SK-N-SH treated with all-trans-retinoic acid at 6 μM for 48 hours (cell line): ENCODE results near the gene TMTC2.

Experiments used
- ISL1 ChIP-seq: fragments of 250-450 bp; sonication (Bioruptor Pico); IDR thresholded peaks from 2 replicates; pipeline ENCODE4 v2.1.2; 2022; ENCODE audit warnings: mild to moderate bottlenecking, moderate library complexity
- PPARA ChIP-seq: fragments of 250-450 bp; sonication (Bioruptor Pico); IDR thresholded peaks from 2 replicates; pipeline ENCODE4 v1.5.0; 2020; ENCODE audit warnings: mild to moderate bottlenecking, borderline replicate concordance
- RARB ChIP-seq: fragments of 250-450 bp; sonication (Bioruptor Pico); IDR thresholded peaks from 2 replicates; pipeline ENCODE4 v1.8.0; 2021; ENCODE audit warnings: mild to moderate bottlenecking, moderate library complexity
- ZNF70 ChIP-seq: fragments of 450-650 bp; formaldehyde crosslinking; IDR thresholded peaks from 2 replicates; pipeline ENCODE4 v1.5.0; 2020; ENCODE audit warnings: mild to moderate bottlenecking, moderate library complexity
- TF ChIP-seq, protein P1 (sequence below): fragments of 250-450 bp; sonication (Bioruptor Pico); IDR thresholded peaks from 2 replicates; pipeline ENCODE4 v1.8.0; 2020; ENCODE audit warnings: mild to moderate bottlenecking, moderate library complexity, borderline replicate concordance

DNA sequence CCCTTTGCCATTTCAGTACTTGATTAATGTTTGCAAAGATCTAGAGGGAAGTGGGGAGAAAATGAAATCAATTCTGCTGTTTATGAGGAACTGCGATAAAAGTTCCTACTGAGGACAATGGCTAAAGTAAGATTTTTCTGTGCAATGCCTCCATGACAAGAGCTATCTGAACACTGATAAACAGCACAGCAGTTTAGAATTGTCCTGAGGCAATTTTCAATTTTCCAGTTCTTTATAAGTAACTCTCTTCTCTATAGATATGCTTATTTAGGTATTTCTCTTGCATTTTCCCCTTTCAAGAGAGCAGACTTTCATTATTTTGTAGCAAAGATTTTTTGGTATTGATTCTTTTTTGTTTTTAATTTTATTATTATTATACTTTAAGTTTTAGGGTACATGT lies 34.6 kb upstream of the TMTC2 start:
- TF ChIP-seq, protein P1, sequence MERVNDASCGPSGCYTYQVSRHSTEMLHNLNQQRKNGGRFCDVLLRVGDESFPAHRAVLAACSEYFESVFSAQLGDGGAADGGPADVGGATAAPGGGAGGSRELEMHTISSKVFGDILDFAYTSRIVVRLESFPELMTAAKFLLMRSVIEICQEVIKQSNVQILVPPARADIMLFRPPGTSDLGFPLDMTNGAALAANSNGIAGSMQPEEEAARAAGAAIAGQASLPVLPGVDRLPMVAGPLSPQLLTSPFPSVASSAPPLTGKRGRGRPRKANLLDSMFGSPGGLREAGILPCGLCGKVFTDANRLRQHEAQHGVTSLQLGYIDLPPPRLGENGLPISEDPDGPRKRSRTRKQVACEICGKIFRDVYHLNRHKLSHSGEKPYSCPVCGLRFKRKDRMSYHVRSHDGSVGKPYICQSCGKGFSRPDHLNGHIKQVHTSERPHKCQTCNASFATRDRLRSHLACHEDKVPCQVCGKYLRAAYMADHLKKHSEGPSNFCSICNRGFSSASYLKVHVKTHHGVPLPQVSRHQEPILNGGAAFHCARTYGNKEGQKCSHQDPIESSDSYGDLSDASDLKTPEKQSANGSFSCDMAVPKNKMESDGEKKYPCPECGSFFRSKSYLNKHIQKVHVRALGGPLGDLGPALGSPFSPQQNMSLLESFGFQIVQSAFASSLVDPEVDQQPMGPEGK (CRISPR knock-in tag) = no peak
- TF ChIP-seq ISL1 (CRISPR knock-in tag) (no peak), ZNF70 (CRISPR knock-in tag) (no peak), RARB (CRISPR knock-in tag) (no peak), PPARA (no peak)
